Measurements from ENCODE around the gene SLC29A1. TPM values are rescaled to one million over a fixed set of nuclear protein-coding genes. Genes with fewer than 3 reads are reported as not detected.

Gene SLC29A1
- total RNA-seq, 1 donor from 2014 or later, result 11.1 TPM

DNA sequence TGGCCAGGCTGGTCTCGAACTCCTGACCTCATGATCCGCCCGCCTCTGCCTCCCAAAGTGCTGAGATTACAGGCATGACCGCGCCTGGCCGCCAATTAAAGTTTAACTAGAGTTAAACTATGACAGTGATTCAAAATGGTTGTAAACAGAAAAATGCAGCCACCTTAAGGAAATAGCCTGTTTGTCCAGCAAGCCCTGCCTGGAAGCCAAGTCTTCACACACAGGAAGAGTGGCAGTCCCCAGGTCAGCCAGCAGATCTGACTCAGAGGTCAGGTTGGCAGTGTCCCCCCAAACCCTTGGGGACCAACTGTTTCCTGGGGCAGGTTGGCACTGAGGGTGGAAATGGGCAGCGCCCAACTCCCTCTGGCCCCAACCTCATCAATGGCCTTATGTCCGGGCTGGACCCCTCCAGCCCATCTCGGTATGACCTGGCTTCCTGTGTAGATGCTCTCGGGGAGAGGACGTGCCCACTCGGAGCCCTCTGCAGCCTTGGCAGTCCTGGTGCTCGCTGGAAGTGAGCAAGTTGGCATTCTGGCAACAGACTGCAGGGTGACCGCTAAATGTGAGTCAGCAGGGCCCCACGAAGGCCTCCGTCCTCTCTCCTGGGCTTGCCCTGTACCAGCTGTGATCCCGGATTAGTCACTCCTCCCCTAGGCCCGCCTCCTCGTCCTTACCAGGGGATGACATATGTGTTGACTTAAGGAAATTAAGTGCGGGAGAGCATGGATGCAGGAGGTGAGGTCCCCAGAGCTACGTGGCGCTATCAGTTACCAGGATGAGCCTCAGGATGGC is 13.8 kb downstream of the SLC29A1 start:
- peak; percentile 92 for DNase-seq (ENCODE audit: low spot score)

GRCh38 chr6:44237813-44238433 is 14.5 kb downstream of the SLC29A1 start:
- DNase-seq (ENCODE audit: low spot score), result peak; percentile 76

DNA sequence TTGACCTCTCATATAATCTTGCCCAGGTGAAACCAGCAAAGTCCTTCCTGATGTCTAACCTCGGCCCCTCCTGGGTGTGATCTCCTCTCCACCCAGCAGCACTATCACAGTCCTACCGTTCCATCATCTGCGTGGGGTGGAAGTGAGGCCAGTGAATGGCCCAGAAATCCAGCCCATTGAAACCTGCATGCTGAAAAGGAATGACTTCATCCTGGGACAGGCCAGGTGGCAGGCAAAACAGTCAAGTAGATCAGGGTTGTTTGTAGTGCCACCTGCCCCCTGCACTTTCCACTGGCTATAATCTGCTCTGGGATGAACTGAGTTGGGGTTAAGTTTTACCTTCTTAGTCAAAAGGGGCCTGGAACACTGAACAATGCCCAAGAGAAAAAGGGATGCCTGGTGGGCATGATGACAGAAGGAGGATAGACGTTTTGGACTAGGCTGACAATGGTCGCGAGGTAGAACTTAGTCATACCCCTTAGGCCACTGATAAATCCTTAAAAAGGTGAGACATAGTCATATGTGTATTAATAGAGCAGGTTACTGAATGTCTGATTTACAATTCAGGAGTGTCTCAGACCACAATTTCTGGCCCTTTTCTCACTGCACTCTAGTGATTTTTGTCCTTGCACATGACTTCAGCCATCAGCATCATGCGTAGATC is 15.4 kb downstream of the SLC29A1 start:
- no peak for DNase-seq (ENCODE audit: low spot score)

DNA sequence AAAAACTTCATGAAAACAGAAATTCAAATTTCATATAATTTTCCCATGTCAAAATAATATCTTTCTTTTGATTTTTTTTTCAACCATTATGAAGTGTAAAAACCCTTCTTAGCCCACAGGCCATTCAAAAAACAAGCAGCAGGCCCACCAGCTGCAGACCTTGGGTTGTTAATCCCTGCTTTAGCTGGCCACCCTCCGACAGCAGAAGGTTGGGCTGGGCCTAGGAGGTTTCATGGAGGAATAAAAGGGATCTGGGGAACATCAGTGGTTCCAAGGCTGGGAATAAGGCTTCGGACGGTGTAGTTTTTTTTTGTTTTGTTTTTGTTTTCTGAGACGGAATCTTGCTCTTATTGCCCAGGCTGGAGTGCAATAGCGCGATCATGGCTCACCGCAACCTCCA is 19.9 kb downstream of the SLC29A1 start:
- DNase-seq (ENCODE audit: low spot score), result no peak

- no peak for DNase-seq (ENCODE audit: low spot score)
Observed at GRCh38 chr6:44245391-44245911, 22.1 kb downstream of the SLC29A1 start.

- peak; percentile 90 for DNase-seq (ENCODE audit: low spot score)
Observed at GRCh38 chr6:44245912-44246662, 22.7 kb downstream of the SLC29A1 start.

DNA sequence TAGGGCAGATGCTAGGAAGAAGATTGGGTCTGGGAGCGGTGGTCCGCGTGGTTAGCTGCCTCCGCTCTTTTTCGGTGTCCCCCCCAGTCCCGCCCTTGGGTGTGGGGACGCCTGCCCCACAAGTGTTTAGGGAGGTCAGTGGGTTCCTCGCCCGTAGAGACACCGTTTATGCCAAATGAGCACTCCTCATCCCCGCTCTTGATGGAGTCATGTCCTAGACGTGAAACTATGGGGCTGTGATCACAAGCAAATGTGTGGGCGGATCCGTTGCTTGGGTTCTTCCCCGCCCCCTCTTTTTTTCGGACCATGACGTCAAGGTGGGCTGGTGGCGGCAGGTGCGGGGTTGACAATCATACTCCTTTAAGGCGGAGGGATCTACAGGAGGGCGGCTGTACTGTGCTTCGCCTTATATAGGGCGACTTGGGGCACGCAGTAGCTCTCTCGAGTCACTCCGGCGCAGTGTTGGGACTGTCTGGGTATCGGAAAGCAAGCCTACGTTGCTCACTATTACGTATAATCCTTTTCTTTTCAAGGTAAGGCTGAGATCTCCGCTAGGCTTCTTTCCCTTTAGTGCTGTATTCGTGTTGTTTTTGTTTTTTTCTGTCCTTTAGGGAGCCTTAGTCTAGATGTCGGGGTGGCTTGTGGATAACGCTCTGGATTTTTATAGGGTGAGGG is 23.4 kb downstream of the SLC29A1 start, which contains the start of gene HSP90AB1:
TSS of gene HSP90AB1 (plus strand) at position 439 of the 675 bp plus-strand sequence. CDS start 1,529 bp downstream, outside the sequence.
- DNase-seq (ENCODE audit: low spot score), result peak; percentile 96

DNA sequence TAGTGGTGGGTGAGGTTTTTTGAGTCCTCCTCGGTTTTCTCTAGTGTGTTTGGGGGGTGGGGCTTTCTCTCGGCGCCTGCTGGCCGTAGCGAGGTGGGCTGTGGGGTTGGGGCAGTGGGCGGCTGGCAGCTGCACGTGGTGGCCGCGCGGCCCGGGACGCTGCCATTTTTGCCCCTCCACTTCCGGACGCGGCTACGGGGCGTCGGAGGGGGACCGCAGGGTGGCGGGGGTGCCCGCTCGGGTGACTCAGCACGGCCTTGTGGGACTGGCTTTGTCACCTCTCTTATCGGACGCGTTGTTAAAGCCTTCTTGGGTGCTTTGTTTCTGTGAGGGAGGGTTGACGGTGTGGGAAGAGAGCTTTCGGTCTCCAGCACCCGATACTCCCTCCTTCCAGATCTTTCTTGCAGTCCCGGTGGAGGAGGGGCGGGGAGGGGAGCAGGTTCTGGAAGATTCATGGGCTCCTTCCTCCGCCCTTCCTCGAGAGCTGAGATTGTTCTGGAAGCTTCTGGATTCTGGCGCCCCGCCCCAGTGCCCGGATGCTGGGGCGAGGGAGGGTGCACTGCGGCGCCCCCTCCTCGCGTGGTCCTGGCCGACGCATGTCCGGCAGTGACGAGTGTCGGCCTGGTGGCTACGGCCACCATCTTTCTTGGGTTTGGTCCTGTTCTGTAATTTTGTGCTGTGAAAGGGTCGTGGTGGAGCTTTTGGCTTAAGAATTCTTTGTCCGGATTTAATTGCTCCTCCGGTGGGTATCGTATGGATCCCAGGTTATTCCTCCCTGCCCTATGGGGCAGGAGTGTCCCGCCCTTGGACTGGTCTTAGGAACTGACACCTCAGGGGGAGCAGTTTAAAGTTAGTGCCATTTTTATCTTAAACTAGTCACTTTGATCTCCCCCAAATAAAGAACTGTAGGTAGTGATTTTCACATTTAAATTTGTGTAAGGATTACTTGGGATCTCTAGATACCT is 24.2 kb downstream of the SLC29A1 start:
- peak; percentile 73 for DNase-seq (ENCODE audit: low spot score)

- DNase-seq (ENCODE audit: low spot score), result no peak
Observed at GRCh38 chr6:44248579-44248978, 25.2 kb downstream of the SLC29A1 start.

DNA sequence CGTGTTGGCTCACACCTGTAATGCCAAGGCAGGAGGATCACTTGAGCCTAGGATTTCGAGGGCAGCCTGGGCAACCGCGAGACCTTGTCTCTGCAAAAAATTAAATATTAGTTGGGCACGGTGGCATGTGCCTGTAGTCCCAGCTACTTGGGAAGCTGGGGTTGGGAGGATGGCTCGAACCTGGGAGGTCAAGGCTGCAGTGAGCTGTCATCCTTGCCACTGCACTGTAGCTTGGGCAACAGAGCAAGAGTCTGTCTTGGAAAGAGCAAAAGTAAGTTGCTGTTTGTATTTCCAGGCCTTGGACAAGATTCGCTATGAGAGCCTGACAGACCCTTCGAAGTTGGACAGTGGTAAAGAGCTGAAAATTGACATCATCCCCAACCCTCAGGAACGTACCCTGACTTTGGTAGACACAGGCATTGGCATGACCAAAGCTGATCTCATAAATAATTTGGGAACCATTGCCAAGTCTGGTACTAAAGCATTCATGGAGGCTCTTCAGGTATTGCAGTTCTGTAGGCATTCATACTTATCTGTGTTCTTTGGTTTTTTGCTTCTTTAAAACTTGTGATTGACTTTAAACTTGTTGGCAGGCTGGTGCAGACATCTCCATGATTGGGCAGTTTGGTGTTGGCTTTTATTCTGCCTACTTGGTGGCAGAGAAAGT is 25.8 kb downstream of the SLC29A1 start:
- no peak for DNase-seq (ENCODE audit: low spot score)

DNA sequence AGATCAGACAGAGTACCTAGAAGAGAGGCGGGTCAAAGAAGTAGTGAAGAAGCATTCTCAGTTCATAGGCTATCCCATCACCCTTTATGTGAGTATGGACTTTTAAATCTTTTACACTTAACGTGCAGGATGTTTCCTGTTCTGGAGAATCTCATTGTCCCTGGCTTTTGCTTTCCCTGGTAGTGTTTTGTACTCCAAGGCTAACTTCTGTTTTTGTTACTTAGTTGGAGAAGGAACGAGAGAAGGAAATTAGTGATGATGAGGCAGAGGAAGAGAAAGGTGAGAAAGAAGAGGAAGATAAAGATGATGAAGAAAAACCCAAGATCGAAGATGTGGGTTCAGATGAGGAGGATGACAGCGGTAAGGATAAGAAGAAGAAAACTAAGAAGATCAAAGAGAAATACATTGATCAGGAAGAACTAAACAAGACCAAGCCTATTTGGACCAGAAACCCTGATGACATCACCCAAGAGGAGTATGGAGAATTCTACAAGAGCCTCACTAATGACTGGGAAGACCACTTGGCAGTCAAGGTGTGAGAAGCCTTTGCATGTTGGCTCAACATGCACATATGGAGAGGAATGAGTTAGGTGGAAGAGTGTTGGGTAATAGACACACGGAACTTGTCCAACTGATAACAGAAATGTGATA is 26.8 kb downstream of the SLC29A1 start:
- DNase-seq (ENCODE audit: low spot score), result no peak

DNA sequence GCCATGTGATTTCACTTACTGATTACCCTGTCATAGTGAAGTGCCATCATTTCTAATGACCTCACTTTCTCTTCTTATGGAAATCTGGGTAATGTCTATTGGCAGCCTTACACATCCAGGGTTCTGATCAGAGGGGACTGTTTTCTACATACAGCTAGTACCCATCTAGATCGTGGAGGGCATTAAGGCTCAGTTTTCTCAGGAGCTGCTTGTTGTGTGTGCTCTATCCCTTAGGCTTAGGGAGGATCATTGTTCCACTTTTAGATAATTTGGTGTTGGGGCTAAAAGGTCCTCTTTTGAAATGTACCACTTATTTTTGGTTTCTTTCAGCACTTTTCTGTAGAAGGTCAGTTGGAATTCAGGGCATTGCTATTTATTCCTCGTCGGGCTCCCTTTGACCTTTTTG is 27.3 kb downstream of the SLC29A1 start:
- DNase-seq (ENCODE audit: low spot score), result no peak

DNA sequence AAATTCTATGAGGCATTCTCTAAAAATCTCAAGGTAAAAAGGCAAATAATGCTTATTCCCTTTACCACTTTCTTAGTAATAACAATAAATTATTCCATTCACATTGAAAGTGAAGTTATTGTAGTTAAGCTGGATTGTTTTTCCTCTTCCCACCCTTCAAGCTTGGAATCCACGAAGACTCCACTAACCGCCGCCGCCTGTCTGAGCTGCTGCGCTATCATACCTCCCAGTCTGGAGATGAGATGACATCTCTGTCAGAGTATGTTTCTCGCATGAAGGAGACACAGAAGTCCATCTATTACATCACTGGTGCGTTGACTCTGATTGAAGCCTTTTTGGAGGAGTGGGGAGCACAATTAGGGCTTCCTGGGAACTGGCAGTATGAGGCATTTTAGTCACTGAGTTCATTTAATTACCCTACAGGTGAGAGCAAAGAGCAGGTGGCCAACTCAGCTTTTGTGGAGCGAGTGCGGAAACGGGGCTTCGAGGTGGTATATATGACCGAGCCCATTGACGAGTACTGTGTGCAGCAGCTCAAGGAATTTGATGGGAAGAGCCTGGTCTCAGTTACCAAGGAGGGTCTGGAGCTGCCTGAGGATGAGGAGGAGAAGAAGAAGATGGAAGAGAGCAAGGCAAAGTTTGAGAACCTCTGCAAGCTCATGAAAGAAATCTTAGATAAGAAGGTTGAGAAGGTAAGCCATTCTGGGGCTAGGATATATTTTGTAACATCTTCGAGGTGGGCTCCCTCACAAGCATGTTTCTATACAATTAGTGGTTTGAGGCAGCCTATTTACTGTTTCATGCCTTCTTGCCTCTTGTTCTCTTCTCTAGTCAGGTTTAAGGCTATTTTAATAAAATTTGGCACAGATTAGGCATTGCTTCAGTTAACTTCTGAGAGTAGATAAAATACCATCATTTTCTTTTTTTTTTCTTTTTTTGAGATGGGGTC is 28.5 kb downstream of the SLC29A1 start:
- no peak for DNase-seq (ENCODE audit: low spot score)

DNA sequence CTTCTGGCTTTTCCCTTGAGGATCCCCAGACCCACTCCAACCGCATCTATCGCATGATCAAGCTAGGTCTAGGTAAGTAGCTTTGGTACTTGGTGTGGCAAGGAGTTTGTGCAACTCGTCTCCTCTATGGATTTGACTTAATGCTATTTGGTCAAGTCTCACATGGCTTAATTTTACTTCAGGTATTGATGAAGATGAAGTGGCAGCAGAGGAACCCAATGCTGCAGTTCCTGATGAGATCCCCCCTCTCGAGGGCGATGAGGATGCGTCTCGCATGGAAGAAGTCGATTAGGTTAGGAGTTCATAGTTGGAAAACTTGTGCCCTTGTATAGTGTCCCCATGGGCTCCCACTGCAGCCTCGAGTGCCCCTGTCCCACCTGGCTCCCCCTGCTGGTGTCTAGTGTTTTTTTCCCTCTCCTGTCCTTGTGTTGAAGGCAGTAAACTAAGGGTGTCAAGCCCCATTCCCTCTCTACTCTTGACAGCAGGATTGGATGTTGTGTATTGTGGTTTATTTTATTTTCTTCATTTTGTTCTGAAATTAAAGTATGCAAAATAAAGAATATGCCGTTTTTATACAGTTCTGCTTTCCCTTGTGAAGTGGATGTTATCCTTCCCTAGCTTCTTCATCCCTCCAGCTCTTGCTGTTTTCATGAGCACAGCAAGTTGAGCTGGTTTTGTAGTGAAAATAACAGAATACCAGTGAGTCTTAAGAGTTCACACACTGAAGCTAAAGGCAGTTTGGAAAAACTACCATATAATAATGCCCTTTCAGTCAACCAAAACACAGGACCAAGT is 30.1 kb downstream of the SLC29A1 start:
- DNase-seq (ENCODE audit: low spot score), result no peak

GRCh38 chr6:44254191-44255104 is 31.1 kb downstream of the SLC29A1 start:
- DNase-seq (ENCODE audit: low spot score), result no peak

Data from umbilical cord (tissue), 2 donors.